ENCODE results near the gene PRR5L.
A peak's percentile ranks its signal among the peaks of the same experiment; 100 is the strongest.

PRR5L gene

DNA sequence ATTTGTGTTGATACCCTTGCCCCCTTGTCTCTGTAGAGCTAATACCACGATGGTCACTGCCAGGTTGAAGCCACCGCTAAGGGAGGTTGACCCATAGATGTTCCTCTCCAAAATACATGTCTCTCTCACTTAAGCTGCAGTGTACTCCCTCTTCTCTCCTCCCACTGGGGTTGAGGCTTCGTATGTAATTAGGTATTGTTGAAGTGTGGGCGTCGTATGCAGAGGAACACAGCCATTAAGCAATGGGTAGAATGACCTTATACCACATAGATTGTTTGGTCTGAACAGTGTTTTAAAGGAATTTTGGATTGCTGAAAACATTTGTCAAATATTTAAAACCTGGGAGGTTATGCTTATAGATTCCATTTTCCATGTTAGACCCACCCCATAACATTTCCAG, 142.0 kb downstream of the PRR5L start:
- no peak for DNase-seq

DNA sequence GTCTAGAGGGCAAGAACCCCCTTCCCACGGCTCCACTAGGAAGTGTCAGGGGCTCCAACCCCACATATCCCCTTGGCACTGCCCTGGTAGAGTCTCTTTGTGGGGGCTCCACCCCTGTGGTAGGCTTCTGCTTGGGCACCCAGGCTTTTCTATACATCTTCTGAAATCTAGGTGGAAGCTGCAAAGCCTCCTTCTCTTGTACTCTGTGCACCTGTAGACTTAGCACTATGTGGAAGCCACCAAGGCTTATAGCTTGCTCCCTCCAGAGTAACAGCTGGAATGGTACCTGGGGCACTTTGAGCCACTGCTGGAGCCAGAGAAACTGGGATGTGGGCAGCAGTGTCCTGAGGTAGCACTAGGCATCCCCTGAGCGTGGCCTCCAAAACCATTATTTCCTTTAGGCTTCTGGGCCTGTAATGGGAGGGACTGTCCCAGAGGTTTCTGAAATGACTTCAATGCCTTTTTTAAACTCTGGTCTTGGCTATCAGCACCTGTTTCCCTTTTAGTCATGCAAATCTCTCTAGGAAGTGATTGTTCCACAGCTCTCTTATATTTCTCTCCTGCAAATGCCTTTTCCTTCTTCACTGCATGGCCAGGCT, 145.6 kb downstream of the PRR5L start:
- DNase-seq = no peak

DNA sequence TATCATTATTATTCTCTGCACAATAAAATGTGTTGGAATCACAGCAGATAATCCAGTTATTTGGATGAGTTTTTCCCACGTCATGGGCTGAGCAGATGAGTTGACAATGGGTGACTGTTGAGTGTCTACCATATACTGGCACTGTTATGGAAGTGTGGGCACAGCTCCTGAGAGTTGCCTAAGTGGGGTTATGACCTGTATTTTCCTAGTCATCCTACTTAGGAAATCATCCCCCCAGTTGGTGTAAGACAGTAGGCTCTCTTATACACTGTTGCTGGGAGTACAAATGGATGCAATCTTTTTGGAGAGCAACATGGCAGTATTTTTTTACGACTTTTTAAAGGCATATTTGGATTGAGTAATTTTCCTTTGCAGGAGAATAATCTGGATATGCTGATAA, 147.6 kb downstream of the PRR5L start:
- no peak for DNase-seq

DNA sequence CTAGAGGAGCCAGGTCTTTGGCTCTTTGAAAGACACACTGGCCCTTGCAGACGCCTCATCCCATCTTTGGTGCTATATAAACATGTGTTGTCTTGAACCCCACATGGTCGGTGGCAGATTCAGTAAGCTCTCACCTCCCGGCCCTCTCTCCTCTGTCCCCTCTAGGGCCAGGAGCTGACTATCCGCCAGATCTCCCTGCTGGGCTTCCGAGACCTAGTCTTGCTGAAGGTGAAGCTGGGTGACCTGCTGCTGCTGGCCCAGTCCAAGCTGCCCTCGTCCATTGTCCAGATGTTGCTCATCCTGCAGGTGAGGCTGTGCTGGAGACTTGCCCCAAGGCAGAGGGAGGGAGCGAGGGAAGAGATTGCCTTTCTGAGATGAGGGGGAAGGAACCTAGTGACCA, 150.0 kb downstream of the PRR5L start:
- DNase-seq = no peak

DNA sequence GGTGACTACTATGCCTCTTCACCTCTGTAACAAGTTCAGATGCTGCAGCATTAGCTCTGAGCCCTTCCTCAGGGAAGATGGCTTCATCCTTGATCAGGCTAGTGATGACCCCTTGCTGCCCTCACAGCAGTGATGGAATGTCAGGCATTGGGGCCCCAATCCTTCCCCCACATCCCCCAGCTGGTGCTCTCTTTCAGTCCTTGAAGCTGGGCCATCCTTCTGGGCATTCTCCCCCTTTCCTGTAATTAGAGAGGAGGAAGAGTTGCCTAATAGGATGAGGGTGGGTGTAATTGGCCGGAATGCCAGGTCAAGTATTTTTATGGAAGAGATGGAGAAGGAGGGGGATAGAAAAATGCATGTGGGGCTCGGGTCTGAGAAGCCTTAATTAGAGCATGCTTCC, 151.4 kb downstream of the PRR5L start:
- peak; percentile 40 for DNase-seq

DNA sequence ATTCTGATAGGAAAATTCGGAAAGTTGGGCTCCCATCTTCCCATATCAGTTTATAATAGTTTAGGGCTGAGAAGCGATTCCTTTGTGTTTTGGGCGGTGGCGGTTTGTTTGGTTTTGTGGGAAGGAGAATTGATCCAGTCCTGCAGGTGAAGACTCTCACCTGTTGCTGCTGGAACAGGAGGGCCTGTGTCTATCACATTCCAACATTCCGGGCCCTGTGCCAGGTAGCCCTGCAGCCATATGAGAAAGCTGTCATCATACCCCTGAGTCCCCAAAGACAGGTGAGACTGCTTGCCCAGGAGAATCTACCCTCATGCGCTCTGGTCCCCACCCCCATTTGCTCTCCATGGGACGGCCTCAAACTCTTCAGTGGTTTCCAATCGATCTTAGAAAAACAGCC, 151.9 kb downstream of the PRR5L start:
- DNase-seq = no peak

DNA sequence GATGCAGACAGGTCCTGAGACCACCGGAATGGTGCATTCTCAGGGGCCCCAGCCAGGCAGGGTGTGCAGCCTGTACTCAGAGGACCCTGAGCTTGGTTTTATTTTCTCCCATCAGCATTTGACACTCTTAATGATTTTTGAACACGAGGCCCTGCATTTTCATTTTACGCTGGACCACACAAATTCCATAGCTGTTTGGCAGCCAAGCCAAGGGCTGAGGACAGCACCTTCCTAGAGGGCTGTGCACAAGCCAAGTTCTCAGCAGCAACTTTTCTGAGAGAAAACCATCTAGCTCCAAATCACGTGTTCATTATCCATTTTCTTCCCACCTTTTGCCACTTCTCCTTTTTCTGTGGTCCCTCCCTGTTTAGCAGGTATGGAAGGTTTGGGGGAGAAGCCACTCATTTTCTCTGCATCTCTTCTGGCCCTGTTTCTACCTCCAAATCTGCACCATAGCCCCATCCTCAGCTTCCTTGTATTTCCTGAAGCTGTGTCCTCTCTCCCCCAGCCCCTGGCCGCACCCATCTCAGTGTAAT, 153.5 kb downstream of the PRR5L start:
- DNase-seq = no peak

DNA sequence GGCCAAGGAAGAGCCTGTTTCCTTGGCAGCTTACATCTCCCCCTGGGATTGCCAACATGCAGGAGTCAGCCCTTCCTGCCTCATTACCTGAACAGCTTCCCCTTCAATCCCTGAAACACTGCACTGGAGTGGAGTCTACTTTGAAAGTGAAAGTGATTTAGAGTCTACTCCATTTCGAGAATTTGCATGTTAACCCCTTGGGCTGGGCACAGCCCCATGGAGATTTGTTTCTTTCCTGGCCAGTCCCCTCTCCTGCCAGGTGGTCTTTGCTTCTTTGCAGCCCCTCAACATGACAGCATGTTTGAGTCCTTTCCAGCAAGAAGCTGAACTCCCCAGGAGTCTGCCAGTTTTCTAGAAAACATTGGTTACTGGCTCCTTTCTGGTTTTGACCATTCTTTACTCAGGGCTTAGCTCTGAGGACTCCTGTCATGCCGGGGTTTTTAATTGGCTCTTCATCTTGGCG, 154.1 kb downstream of the PRR5L start:
- no peak for DNase-seq

DNA sequence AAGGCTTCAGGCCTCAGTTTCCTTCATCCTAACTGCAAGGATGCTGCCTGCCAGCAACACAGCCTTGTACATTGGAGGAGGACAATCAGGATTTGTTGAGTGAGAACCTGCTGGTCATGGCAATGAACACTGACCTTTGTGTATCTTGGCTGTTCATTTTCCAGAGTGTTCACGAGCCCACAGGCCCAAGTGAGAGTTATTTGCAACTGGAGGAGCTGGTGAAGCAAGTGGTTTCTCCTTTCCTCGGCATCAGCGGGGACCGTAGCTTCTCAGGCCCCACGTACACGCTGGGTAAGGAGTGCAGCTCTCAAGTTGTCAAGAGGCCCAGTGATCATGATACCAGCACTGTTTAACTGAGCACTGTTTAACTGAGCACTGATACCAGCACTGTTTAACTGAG, 155.0 kb downstream of the PRR5L start:
- DNase-seq = no peak

DNA sequence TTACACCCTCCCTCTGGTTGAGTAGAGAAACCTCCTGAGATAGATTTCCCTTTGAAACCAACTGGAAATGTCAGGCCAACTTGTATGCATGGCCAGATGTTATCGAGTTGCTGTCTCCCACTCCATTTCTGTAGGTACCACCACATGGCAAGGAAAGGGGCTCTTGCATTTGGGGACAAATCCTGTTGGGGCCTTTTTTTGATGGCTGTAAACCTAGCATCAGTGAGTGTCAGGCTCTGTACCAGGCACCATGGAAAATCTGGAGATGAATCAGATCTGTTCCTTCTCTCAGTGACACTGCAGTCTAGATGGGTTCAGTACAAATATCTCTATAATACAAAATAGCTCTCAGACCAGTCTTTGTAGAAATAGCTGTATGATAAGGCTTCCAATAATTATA, 155.6 kb downstream of the PRR5L start:
- no peak for DNase-seq

DNA sequence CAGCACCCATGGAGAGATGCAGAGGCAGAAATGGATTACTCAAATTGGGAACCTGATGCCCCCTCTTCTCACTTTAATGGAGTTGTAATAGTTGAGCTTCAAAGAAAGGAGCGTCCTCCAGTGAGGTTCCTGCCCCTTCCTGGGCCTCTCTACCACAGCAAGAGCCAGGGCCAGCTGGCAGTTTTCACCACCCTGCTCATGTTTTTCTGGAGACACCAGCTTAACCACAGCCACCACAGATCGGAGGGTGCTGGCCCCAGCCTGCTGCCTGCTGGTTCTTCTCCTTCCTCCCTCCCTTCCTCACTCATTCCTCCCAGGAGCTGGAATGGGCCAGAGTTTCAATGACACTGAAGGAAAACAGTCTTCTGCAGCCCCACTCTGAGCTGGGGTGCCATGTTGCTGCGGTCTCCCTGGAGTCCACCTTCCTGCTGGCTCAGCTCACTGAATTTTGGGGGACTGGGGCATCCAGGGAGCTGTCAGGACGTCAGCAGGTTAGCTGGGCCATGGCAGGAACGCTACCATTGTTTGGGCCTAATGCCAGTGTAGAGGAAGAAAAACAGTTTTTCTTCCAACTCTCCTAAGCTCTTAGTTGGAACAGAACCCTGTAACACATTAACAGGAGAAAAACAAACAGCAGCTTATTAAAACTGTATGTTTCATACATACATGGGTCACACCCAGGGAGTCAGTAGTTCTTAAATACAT, 156.3 kb downstream of the PRR5L start:
- peak; percentile 44 for DNase-seq

DNA sequence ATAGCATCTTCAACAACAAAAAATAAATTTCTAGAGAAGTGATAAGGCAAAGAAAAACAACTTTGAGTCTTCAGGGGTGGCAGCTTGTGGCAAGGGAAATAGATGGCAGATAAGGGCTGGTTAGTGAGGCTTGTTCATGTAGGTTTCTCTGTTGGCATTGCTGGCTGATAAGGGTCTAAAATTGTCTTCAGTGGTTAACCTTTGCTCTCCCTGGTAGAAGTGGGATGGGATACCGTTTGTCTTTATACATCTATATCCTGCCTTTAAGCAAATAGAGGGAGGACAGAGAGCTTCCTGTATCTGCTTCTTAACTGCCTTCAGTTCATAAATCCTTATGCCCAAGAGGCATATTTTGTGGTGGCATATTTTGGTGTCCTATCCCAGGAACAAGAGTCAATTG, 156.9 kb downstream of the PRR5L start:
- no peak for DNase-seq

DNA sequence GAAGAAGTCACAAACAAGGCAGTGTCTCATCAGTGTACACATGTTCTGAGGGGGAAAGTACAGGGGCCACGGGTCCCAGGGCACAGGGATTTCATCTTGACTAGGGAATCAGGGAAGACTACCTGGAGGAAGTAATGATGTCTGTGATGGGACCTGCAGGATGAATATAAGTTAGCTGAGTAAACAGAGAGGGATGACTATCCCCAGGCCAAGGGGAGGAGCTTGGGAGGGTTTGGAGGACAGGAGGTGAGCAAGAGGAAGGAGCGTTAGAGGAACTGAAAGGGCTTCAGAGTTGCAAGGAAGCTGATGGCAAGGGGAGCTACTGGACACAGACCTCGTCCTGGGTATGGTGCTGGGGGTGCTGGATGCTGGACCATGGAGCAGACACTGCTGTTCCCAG, 157.6 kb downstream of the PRR5L start:
- no peak for DNase-seq

DNA sequence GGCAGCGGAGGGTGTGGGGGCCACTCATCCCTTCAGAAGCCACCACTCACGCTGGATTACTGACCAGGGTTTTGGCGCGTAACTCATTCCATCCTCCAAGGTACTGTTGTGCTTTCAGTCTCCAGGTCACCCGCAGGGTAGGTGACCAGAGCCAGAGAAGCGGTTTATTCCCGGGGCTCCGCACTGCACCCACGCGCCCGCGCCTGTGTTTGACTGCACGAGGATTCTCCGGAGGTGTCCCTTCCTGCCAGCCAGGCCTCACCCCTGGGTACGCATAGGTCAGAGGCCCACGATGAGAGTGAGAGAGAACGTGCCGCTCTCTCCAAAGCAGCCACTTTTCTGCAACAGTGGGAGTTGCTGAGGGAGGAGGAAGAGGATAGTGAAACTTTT, 158.5 kb downstream of the PRR5L start:
- DNase-seq = no peak

DNA sequence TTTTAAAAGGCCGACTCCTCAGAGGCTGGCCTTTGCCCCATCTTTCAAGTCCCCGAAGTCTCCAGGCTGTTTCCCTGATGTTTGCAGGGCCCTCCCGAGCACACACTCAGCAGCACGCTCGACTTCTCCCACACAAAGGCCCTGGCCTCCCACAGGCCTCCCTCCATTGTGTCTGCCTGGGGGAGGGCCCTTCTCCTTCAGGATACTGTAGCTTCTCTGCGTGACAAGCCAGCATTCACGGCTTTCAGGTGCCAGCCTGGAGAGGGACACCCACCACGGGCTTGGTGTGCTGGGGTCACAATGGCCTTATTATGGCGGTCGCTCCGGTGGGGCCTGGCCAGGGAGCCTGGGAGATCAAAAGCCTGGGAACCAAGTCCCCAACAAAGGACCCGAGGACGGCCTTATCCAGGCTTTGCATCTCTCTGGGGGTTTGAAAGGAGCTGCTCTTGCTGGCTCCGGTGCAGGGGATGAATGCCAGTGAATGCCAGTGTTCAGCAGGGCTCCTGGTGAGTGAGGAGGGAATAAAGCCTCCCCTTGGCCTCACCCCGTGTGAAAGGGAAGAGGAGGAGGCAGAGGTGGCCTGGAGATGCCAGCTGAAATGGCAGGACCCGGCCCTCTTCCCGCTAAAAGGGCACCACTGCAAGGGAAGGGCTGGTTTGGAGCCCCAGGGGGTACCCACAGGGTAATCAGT, 159.0 kb downstream of the PRR5L start:
- peak; percentile 36 for DNase-seq

DNA sequence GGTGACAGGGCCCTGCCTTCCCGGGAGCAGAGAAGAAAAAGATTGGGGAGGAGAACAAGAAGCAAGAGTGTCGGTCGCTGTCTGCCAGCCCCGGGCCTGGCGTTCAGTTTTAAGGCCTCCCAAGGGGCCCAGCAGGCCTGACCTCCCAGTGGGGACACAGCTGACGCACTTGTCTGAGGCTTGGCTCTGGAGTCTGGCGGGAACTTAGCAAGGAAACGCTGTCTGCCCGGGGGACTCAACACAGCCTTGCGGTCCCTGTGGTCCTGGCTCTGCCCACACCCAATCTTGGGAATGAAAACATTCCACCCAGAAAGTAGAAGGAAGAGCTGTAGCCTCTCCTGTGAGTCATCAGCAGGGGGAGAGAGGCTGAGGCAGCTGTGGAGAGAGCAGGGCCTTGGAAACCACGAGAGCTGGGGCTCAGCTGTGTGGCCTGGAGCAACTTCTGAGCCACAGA, 159.6 kb downstream of the PRR5L start:
- DNase-seq = peak; percentile 99

DNA sequence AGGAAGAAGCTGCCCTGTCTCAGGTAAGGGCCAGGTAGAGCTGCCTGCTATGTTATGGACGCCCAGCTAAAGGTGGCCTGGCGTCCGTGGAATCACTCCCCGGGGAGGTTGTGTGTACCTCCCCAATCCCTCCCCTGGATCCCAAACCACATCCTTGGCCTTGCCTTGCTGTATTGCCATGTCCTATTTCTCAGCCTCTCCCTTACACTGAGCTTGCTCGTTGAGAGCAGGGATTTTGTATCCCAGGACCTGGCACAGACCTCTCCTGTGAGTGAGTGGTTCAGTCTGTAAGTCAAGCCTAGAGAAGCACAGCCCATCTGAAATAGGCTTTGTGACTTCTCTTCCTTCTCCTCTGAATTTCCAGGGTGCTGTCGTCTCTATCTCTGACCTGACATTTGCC, 160.1 kb downstream of the PRR5L start:
- no peak for DNase-seq

DNA sequence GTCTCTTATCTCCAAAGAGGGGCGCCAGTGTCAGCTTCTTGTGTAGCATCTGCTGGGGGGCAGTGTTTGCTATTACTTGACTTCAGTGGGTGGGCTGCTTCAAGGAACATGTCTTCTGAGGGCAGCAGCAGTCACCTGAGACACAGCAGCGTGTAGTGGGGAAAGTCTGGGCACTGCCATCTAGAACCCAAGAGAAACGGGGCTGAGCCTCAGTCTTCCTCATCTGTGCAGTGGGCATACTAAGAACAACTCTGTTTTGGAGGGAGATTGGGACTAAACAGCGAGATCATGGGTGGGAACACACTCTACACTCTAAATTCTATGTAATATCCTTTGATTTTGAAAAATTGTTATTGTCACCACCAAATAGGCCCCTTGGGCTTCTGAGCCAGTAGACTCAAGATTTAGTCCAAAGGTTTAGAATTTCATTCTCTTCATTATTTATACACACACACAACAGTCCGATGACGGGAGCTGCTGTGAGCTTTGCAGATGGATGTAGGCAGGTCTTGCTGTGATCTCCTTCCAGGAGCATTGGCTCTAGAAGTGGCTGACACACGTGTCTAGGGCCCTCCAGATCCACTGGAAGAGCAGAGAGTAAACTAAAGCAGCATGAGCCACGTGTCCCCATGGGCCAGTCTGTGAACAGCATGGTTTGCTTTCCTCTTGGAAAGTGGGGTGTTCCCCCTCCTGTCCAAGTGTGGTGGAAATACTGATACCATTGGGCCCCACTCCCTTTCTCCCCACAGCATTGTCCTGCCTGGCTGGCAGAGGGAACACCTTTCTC, 162.2 kb downstream of the PRR5L start:
- DNase-seq = no peak

DNA sequence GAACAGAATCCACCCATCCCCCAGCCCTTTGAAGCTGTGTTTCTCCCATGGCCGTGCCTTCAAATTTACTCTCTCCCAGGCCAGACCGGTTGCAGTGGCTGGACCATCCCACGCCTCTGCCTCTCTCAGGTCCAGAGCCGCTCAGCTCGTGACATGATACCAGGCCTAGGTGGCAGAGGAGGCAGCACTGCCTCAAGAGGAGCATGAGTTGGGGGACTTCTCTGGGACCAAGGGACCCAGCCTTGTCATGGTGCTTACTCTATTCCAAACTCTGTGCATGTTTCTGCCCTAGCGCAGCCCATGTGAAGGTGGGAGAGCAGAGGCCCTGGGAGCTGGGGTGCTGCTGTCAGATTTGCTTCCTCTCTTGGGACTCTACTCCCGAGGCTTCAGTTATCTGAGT, 163.0 kb downstream of the PRR5L start:
- DNase-seq = no peak

DNA sequence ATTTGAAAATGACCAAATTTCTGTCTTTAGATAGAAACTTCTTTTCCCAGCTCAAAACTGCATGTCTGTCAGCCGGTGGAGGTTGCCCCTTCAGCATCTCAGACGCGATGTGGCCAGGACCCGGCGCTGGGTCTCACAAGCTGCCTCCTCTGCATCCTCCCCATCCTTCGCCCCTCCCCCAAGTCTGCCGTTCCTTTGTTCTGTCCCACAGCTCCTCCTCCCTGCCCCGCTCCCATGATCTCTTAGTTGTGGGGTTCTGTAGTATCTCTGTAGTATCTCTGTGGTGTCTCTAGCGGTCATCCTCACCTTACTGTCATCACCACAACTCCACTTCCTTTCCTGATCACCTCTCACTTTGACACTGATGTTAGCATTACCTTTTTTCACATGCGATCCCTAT, 164.1 kb downstream of the PRR5L start:
- no peak for DNase-seq

DNA sequence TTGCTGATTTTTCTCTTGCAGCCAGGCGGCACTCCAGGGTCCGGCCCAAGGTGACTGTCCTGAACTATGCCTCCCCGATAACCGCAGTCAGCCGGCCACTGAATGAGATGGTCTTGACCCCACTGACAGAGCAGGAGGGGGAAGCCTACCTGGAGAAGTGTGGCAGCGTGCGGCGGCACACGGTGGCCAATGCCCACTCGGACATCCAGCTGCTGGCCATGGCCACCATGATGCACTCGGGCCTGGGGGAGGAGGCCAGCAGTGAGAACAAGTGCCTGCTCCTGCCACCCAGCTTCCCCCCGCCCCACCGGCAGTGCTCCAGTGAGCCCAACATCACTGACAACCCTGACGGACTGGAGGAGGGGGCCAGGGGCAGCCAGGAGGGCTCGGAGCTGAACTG, 166.2 kb downstream of the PRR5L start:
- no peak for DNase-seq

DNA sequence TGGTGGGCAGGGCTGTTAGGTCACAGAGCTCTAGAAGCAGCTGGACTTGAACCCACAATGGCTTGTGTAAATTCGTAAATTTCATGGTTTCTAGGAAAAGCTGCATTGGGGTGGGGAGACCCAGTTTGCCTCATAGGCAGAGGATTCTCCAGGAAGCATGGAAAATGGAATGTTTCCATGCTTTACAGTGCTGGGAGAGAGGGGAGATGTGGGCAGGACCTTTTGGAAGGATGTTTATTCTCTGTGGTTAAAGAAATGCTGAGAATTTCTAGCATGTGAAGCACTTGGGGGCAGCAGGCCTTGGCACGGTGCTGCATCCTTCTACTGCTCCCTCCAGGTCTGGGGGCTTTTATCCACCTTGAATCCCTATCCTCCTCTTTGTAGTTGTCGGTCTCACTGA, 167.7 kb downstream of the PRR5L start:
- peak; percentile 69 for DNase-seq

DNA sequence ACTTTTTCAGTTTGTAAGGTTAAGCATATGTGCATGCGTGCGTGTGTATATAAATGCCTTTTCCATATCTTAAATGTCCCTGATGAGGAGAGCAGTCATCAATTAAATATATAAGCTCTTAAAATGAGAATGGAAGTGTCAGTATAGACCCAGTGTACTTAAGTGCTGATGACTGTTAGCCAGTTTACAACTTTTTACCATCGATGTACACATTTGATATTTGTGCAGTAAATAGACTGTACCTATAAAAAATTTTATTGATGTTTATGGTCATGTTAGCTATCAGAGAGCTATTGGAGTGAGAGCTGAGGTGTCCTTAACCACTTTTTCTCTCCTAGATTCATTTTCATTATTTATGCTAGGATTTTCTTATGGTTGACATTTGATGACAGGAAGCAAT, 168.6 kb downstream of the PRR5L start:
- DNase-seq = no peak
